GM10248 (cell line): ENCODE results near the gene PGA3.
A peak's percentile ranks its signal among the peaks of the same experiment; 100 is the strongest.

Experiments used
- CTCF ChIA-PET: fragments of 300-600 bp; sonication (Branson Sonifier 250); formaldehyde crosslinking; extraction: SDS; loops from one replicate; lab custom pipeline; 2021; ENCODE audit warnings: antibody characterized with exemption; lab: Yijun Ruan, JAX
- POLR2A ChIA-PET: fragments of 350-650 bp; sonication (Branson Sonifier 250); formaldehyde crosslinking; extraction: SDS; loops from one replicate; lab custom pipeline; 2020; ENCODE audit warnings: antibody characterized with exemption; lab: Yijun Ruan, JAX
- DNase-seq: peaks from one replicate; pipeline ENCODE4 v3.0.0; 2012; ENCODE audit errors: extremely low spot score
- CTCF ChIP-seq: IDR thresholded peaks from 2 replicates; pipeline ENCODE4 v1.5.1; 2012; ENCODE audit warnings: mild to moderate bottlenecking, low read depth; ENCODE audit errors: extremely low read depth, missing control alignments, control extremely low read depth

PGA3 gene

DNA sequence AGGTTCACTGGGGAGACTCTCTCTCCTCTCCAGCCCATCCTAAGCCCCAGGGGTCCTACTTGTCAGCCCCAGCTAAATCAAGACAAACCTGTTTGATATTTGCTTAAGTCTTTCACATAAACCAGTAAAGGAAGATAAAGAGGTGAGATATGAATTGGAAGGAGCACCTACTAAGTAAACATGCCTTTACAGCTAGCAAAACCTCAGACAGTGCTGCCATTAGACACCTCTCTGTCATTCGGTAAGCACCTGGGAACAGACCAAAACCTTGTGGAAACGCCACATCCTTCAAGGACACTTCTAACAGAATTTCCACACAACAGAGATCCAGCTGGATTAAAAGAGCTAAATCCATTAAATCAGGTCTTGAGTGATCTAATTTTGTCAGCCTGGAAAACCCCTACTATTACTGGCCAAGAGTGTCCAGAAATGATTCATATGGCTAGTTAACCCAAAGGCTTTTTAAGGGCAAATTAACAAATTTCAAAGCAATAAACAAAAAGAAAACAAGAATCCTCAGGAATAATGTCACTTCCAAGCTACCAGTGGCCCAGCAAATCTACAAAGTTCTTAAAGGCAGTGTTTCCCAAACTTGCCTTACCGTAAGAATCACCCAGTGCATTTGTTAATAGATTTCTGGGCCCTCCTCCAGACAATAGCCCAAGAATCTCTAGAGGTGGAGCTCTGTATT, 44.5 kb upstream of the PGA3 start:
- TF ChIP-seq CTCF: no peak
- no peak for DNase-seq
- POLR2A ChIA-PET: no interaction called here
- CTCF ChIA-PET: interaction anchor here (0.8 to 4.7 kb wide), 10 partner anchors 9 to 328 kb away, joined by 3 to 27 read pairs (median 4); no protein-coding TSS in a partner anchor

DNA sequence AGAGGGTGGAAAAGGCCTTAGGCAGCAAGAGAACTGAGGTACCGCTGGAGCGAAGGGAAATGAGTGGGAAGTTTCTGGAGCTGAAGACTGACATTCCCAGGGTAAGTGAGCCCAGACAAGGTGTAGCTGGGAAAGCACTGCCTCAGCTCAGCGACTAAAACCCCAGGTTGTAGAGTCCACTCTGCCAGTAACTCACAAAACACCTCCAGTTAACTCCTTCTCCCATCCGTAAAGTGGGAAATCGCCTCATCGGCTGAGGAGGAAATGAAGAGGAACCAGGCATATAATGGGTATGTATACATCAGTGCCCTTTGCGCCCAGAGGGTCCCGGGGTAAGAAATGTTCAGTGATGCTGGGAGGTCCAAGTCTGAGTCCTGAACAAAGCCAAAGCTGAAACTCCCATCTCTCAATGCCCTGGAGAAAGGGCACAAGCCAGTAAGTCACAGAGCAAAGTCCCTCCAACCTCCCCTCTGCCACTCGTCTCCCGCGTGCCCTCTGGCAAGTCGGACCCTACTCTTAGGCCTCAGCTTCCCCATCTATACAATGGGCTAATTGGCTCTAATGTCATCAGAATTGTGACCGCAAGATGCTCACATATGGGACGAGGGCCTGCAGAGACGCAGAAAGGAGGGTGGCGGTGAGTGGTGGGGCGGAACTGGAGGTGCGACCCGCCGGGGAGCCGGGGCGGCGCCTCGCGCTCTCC, 42.7 kb upstream of the PGA3 start:
- POLR2A ChIA-PET: no interaction called here
- TF ChIP-seq CTCF: no peak
- DNase-seq: no peak
- CTCF ChIA-PET: interaction anchor here (0.8 to 4.7 kb wide), 4 partner anchors 10 to 206 kb away, joined by 3 to 27 read pairs (median 10); no protein-coding TSS in a partner anchor

- POLR2A ChIA-PET: interaction anchor here (0.5 to 0.6 kb wide), 2 partner anchors 19 to 212 kb away, joined by 4 to 10 read pairs; no protein-coding TSS in a partner anchor
- CTCF ChIA-PET: interaction anchor here (1.0 to 4.7 kb wide), 3 partner anchors 8 to 12 kb away, joined by 3 to 27 read pairs (median 3); no protein-coding TSS in a partner anchor
- DNase-seq: peak; percentile 96
- TF ChIP-seq CTCF: peak; percentile 3
Observed at GRCh38 chr11:61161190-61162091, 41.9 kb upstream of the PGA3 start, which contains the start of gene VPS37C. Gene VPS37C, minus strand, starts transcription at chr11:61161426. Its CDS starts 22,597 bp downstream, at chr11:61138829.

GRCh38 chr11:61162092-61162941, 41.0 kb upstream of the PGA3 start:
- ChIA-PET CTCF (interaction anchor here (1.0 to 4.7 kb wide), 2 partner anchors 9 to 13 kb away, joined by 3 to 27 read pairs; no protein-coding TSS in a partner anchor), POLR2A (interaction anchor here (0.6 kb wide), 1 partner anchor 20 kb away, joined by 4 read pairs; no protein-coding TSS in a partner anchor)
- no peak for DNase-seq
- no peak for TF ChIP-seq CTCF

GRCh38 chr11:61163021-61163420, 40.3 kb upstream of the PGA3 start:
- POLR2A ChIA-PET: no interaction called here
- CTCF ChIA-PET: no interaction called here
- no peak for TF ChIP-seq CTCF
- no peak for DNase-seq
